GM19239 (cell line): ENCODE data around the gene RMND5A.
"Not testable (repeated sequence)": the region's sequence is repeated elsewhere in the genome, so short reads cannot be mapped to it uniquely, and the experiment has no call there.

Source experiments
- DNase-seq: peaks from one replicate; pipeline ENCODE4 v3.0.0; 2011; ENCODE audit warnings: low spot score; ENCODE audit not compliant: insufficient read length
- FAIRE-seq: peaks from 2 replicates; lab custom pipeline; 2011; peaks lifted over from hg19 to GRCh38; lab: Jason Lieb, UNC

Gene RMND5A, protein sequence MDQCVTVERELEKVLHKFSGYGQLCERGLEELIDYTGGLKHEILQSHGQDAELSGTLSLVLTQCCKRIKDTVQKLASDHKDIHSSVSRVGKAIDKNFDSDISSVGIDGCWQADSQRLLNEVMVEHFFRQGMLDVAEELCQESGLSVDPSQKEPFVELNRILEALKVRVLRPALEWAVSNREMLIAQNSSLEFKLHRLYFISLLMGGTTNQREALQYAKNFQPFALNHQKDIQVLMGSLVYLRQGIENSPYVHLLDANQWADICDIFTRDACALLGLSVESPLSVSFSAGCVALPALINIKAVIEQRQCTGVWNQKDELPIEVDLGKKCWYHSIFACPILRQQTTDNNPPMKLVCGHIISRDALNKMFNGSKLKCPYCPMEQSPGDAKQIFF

DNA sequence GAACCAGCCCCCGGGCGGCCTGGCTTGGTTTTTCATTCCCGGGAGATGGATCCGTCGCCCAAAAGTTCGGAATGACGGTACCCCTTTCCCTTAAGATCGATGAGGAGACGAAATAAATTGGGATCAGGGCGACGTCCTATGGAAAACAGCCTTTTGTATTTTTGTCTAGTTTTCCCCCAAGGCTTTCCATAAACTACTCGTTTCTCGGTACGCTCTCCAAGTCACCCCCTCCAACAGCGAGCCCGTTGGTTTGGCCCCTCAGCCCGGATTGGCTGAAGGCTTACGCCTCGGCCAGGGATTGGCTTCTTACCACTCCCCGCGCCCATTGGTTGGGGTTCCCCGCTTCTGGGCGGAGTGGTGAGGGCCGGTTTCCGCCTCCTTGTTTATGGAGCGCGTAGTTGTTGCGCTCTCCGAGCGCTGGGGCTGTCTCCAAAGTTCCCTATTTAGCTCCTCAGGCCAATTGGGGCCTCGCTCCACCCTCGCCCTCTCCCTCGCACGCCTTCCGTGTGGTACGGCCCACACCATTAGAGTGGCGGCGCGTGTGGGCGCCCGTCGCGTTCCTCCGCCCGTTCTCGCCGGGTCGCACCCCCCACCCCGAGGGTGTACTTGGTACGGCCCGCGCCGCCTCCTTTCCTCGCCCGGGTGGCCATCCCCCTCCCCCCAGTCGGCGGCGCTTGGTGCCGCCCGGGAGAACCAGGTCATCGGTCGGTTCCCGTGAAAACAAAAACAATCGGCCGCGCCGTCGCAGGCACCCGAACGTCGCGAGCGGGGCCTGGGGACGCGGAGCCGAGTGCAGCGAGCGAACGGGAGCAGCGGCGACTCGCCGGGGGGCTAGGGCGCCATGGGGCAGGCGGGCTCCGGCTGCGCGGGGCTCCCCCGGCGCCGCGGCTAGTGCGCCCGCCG, at the start of gene RMND5A:
RMND5A (plus strand) TSS at position 655 of the 903 bp plus-strand sequence. CDS start 377 bp downstream, outside the sequence.
- DNase-seq, result not testable (repeated sequence)
- FAIRE-seq, result peak; percentile 94

DNA sequence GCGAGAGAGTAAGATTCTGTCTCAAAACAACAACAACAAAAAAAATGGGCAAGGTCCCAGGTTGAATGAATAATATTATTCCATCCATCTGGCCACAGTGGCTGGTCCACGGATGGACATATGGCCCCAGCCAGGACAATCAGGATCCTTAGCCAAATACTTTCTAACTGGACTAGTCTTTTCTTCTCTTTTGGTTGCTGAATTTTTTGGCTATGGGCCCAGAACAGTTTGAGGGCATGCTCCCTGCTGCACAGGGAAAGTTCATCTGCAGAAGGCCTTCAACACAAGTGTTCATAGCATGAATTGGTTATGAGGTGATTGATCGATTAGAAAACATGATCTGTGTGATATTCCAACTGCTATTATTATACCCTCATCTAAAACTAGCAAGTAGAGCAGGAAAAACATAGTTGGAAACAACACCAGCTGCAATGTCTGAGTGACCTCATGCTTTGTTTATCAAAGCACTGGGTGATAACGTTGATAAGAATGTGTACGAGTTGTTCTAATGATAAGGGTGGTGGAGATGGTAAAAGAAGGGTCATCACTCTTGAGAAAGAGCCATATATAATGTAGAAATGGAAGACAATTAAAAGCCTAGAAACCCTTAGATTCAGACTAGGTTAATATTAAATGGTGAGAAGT, 48.6 kb upstream of the RMND5A start:
- FAIRE-seq, result no peak
- DNase-seq, result no peak

DNA sequence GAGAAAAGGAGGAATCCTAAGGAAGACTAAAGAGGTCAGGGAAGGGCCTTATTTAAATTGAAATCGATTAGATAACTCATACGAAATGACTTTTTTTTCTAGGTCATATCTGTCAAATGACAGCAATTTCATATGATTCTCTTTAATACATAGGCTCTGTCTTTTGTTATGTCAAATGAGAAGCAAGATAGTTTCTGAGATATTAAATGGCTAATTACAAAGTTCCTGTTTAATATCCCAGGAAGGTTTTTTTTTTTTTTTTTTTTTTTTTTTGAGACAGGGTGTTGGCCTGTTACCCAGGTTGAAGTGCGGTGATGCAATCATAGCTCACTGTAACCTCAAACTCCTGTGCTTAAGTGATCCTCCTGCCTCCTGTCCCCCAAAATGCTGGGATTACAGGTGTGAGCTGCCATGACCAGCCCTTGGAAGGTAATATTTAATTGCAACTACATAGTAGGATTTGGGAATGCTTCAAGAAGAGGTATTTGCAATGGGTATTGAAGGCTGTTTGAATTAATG, 48.0 kb upstream of the RMND5A start:
- DNase-seq (no peak), FAIRE-seq (no peak)

DNA sequence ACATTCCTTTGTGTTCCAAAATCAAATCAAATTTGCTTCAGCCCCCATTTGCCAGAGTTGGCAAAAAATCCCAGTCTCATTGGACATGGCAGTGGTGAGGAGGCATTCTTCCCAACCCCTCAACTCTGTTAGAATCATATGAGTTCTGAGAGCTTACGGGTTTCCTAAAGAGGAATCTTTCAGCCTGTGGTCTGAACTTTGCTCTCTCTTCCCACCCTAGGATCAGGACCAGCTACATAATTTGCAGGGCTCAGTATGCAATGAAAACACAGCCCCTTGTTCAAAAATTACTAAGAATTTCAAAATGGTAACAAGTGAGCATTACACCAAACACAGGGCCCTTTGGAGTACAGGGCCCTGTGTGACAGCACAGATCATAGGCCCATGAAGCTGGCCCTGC, 47.1 kb upstream of the RMND5A start:
- DNase-seq, result no peak
- FAIRE-seq, result no peak

DNA sequence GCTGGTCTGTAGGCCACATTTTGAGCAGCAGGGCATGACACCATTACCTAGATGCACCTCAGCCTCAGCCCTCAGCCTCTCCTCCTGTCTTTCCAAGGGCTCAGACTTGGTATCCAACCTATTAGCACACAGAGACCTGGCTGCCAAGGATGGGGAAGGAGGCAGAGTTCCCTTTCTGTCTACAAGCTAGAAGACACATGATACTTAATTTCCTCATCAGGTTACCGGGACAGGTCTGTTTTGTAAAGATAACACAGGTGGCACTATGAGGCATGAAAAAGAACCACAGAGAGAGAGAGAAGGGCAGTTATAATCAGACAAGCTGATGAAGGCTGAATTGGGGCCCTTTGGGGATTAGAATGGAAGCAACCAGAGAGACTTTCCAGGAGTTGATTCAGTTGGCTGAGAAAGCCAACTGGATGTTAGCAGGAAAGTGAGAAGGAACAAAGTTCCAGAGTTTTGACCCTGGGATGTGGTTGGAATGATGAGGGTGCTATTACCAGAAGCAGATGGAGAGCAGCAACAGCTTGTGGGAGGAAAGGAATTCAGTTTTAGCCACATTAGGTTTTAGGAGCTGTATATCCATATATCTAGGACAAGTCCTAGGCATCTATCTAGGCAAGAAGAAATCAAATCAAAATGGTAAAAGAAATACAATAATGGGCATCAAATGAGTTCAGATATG, 46.0 kb upstream of the RMND5A start:
- DNase-seq (no peak), FAIRE-seq (no peak)

DNA sequence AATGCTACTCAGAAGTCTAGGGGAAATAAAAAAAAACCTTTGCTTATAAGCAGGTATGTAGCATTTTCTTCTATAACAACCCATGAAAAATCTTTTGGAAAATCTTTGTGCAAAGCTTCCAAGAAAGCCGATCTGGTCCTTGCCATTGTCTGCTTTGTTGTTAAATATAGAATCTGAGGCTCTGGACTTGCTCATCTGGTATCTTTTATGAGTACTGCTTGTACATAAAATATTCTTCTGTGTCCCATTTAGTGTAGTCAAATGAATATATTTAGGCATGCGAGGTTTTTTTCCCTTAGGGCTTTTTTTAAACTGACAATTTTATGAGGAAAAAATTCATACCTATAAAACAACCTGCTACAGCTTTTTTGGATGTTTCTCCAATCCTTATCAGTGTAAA, 45.0 kb upstream of the RMND5A start:
- FAIRE-seq (no peak), DNase-seq (no peak)

DNA sequence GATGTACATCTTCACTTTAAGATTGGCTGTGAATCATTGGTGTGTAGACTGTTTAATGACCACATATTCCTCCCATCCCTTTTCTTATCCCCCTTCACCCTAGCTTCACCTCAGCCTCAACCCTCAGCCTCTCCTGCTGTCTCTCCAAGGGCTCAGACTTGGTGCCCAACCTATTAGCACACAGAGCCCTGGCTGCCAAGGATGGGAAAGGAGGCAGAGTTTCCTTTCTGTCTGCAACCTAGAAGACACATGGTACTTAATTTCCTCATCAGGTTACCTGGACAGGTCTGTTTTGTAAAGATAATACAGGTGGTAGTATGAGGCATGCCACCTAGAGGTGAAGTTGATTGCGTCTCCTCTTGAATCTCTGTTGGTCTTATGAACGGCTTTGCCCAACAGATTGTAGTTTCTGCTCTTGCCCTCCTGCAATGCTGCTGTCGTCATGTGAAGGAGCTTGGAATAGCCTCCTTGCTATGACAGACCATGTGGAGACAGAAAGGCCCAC, 44.5 kb upstream of the RMND5A start:
- no peak for DNase-seq
- FAIRE-seq, result no peak

DNA sequence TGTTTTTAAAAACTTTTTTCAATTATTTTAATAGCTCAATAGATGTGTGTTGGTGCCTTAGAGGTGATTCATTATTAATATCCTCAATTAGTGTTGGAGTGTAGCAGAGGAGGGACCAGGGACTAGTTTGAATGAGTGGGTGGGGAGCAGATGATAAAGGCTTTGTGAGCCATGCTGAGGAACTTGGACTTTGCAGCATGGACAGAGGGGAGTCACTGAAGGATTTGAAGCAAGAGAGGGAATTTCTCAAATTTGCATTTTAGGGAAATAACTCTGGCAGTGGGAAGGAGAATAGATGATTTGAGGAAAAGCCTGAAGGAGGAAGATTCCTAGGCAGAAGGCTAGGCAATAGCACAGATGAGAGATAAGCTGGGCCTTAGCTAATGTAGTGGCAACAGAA, 42.3 kb upstream of the RMND5A start:
- DNase-seq, result no peak
- no peak for FAIRE-seq

DNA sequence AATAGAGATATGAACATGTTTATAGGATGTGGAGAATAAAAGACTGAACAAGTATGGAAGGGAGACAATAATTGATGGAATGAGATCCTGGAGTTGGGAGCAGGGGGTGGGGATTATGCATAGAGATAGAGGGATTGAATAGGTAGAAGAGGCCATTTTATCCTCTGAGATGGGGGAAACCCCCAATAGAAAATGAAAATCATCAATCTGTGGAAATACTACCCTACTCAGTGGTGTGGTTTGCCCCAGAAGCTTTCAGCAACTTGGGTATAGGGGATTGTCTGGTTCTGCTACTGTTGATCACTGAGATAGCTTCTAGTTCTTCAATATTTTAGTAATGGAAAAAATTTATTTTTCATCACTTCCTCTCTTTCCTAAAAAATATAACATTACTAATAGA, 41.1 kb upstream of the RMND5A start:
- FAIRE-seq (no peak), DNase-seq (no peak)

DNA sequence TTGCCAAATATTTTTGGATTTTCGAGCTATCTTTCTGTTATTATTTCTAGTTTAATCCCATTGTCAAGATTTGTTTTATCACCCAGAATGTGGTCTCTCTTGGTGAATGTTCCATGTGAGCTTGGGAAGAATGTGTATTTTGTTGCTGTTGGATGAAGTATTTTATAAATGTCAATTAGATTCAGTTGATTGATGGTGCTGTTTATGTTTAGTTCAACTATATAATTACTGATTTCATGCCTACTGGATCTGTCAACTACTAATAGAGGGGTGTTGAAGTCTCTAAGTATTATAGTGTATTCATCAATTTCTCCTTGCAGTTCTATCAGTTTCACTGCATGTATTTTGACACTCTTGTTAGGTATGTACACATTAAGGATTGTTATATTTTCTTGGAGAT, 34.7 kb upstream of the RMND5A start:
- DNase-seq (no peak), FAIRE-seq (no peak)

DNA sequence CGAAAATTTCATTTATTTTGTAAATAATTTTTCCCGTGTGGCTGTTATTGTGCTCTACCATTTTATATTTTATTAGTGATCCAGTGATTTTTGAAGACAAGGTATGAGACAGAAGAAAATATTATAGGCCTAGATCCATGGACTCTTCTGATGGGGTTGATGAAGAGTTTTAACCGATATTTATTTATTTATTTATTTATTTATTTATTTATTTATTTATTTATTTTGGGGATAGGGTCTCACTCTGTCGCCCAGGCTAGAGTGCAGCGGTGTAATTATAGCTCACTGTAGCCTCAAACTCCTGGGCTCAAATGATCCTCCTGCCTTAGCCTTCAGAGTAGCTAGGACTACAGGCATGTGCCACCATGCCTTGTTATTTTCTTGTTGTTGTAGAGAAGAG, 33.6 kb upstream of the RMND5A start:
- FAIRE-seq, result no peak
- no peak for DNase-seq

DNA sequence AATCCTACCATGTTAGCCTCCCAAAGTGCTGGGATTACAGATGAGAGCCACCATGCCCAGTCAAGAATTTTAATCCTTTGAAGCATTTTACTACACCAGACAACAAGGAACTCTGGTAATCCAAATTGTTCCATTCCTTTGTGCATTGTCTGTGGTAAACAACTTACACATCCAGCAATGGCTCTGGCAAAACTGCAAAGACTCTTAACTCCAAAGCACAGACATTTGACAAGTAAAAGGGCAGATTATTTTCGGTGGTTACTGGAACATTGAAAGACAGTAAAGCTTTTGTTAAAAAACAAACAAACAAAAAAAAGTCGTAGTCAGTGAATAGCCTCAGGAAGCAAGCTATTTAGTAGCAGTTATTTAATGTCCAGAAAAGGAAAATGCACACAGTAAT, 33.2 kb upstream of the RMND5A start:
- no peak for FAIRE-seq
- DNase-seq, result no peak

DNA sequence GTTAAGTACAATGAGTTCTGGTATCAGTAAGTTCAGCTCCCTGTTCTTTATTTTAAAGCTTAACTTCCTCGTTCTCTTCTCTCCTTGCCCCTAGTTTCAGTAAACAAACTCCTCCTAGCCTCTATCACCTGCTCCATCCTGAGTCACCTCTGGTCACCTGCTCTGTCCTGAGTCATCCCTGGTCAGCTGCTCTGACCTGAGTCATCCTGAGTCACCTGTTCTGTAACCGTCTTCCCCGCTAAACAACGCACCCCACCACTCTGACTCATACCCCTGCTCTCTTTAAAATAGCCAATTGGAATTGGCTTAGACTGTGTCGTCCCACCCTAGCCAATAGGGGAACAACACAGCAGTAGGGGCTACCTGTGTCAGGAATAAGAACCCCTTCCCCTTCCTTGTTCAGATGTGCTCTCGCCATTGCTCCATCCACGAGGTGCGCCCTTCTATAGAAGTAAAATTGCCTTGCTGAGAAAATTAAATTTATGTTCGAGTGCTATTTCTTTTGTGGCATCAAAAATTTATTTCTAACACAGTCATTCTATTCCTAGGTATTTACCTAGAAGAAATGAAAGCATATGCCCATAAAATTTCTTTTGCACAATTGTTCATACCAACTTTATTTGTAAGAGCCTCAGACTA, 24.9 kb upstream of the RMND5A start:
- FAIRE-seq, result no peak
- DNase-seq, result no peak

DNA sequence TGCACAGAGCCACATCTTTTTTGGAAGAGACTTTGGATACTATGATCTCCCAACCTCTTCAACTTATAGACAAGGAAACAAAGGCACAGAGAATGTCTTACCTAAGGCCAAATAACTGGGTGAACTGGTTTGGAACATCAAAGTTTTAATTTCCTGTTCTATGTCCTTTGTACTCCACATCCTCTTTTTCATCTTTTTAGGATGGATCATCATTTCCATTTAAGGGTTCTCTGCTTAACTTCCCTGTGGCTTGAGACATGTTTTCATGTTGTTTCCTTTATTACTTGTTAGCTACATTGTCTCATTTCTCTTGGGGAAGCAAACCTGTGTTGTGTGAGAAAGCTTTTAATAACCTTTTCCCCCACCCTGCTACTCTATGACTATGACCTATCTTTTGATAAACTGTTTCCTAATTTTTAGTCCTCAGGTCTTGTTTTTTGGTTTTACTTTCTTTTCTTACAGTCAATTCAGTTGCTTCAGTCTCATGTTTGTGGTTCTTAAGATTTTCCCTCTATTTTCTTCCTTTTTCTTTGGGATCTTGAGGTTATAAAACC, 22.5 kb upstream of the RMND5A start:
- FAIRE-seq, result no peak
- DNase-seq, result no peak

DNA sequence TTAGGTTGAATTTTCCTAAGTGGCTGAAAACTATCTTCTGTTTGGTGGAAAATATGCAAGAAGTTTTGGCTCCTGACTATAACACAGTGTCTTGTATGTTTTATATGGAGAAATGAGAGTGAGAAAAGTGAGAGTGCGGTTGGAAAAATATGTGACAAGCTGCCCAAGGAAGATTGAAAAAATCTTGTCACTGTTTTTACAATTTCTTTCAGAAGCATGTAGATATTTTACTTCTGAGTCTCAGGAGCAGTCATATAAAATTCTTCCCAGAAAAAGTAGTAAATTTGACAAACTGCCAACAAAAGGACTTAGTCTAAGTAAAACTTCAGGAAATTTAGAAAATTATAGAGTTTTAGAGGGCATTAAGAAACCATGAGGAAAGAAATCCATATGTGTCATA, 19.4 kb upstream of the RMND5A start:
- DNase-seq (no peak), FAIRE-seq (no peak)

DNA sequence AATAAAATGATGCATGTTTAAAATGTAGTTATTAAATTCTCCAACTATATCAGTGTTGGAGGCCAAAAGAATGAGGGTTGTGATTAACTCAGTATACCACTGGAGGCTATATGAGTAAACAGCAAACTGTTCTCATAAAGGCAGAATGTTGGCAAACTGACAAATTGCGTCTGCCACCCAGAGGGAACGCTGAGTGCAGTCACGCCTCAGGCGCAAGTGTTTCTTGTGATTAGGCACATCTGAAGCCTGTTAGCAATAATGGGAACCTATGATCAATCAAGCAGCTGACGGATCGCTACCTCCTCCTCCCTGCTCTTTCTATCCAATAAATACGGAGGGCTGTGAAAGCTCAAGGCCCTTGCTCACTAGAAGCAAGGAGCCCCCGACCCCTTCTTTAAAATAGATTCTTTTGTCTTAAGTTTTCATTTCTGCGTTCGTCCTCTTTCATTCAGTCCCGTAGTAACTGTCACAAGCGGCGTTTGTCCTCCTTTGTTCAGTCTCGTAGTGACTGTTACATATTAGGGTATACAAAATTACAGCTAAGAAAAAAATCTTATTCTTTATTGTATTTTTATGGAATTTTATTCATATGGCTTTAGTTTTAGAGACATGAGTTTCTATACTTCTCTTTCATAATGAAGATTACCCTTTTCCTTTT, 16.3 kb upstream of the RMND5A start:
- no peak for FAIRE-seq
- DNase-seq, result no peak

DNA sequence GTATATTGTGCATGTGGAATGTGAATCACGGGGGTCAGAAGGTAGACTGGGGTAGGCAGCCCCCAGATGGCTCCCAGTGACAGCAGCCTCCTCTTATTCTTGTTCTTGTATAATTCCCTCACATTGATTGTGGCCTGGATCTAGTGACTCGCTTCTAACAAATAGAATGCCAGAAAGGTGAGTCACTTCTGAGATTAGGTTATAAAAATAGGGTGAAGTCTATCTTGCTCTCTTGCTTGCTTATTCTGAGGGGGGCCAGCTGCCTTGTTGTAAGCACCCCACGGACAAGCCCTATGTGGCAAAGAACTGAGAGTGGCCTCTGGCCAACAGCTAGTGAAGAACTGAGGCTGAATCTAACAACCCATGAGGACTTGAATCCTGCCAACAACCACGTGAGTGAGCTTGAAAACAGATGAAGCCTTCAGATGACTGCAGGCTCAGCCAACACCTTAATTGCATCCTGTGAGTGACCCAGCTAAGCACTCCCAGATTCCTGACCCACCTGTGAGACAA, 15.6 kb upstream of the RMND5A start:
- DNase-seq (no peak), FAIRE-seq (no peak)

DNA sequence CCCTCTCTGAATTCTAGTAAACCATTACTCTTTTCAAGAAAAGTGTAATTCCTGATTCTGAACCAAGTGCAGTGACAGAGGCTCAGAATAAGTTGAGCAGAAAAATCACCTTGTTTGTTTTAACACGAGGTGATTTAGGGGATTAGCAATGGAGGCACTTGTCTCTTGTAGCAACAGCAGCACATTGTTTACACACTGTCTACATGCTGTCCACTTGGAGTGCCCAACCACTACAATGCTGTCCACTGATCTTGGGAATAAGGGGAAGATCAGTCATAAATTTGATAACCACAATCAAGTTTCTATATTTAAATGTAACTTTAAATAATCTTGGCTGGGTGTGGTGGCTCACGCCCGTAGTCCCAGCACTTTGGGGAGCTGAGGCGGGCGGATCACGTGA, 13.9 kb upstream of the RMND5A start:
- DNase-seq (no peak), FAIRE-seq (no peak)
